ENCODE results near the gene TPST2.

- TF ChIP-seq YY1 (IDR thresholded peaks at IDR 0.05; ENCODE audit: insufficient read depth, insufficient read length) (no peak), SUZ12 (IDR thresholded peaks at IDR 0.05; ENCODE audit: extremely low read depth, insufficient read depth, insufficient read length) (no peak), ZNF274 (IDR thresholded peaks at IDR 0.05; ENCODE audit: low read depth, low read length) (no peak)
Observed at GRCh38 chr22:26581633-26582168, 8.2 kb downstream of the TPST2 start.
